Stimulated activated CD4-positive, alpha-beta T cell treated with anti-CD3 and anti-CD28 coated beads, Interleukin-1b, Interleukin-23, amount 100 ng/mL, for 1 hour (primary cell): ENCODE measurements around the gene KCNG3.

Experiments
- DNase-seq, 2 donors: peaks; one replicate each; pipeline ENCODE4 v3.0.0-alpha.2; 2020; ENCODE audit warnings: low read depth in 2 of 2

Gene KCNG3, protein sequence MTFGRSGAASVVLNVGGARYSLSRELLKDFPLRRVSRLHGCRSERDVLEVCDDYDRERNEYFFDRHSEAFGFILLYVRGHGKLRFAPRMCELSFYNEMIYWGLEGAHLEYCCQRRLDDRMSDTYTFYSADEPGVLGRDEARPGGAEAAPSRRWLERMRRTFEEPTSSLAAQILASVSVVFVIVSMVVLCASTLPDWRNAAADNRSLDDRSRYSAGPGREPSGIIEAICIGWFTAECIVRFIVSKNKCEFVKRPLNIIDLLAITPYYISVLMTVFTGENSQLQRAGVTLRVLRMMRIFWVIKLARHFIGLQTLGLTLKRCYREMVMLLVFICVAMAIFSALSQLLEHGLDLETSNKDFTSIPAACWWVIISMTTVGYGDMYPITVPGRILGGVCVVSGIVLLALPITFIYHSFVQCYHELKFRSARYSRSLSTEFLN

DNA sequence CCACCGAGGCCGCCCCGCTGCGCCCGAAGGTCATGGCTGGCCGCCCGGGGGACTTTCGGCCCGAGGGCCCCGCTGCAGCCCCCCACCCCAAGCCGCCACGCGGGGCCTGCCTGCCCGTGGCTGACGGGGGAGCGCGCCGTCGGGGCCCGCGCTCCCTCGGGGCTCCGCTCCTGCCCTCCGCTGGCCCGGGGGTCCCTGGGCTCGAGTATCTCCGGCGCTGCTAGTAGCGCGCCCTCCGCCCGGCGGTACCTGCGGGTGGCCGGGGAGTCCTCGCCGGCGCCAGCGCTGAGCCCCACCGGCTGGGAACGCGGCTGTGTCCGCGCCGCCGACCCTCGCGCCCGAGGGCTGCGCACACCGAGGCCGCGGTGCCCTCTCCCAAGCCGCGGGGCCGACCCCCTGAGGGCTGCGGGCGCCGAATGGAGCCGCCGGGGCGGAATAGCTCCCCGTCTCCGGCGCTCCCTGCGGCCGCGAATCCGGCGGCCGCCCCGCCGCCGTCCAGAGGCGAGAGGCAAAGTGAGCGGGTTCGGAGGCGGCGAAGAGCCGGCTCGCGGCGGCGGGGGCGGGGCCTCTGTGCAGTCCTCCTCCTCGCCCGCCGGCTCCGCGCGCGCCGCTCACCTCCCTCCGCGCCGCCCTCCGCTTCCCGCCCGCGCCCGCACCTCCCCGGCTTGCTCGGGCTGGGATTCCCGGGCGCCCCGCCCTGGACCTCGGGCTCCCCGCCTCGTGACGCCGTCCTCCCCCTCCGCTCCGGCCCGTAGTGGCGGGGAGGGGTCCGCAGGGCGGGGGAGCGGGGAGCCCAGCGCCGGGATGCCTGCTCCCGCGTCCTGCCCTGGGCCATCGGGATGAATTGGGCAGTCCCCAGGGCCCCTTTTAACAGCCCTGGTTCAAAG lies at the start of gene KCNG3:
Gene KCNG3 (minus strand): TSS at position 515 of the 887 bp plus-strand sequence. CDS start 481 bp downstream, at position 34.
- peak in 1 of 2 donors; percentile 38 for DNase-seq

DNA sequence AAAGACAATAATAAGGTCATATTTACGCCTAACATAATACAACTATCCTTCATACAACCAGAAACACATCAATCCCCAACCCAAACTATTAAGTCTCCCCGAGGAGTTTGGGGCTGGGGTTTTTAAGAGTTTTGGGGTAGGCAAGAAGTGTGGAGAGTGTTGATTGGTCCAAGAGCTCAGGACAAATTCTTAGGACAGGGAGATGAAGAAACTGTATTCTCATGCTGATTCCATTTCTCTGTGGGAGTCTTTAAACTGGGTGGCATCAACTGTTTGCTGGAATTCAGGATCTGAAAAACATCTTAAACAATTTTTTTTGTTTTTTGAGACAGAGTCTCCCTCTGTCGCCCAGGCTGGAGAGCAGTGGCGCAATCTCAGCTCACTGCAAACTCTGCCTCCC lies 49.1 kb upstream of the KCNG3 start:
- DNase-seq, result no peak

DNA sequence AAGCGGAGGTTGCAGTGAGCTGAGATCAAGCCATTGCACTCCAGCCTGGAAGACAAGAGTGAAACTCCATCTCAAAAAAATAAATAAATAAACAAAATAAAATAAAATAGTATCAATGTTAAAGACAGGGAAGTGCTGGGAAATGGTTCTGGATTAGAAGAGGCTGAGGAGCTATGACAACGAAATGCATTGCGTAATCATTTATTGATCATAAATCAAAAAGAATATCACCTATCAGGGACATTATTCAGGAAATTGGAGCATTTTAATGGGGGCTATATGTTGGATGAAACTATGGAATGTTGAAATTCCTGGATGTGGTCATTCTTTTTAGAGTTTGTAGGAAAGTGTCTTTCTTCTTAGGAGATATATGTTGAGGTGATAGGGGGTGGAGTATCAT lies 43.7 kb upstream of the KCNG3 start:
- no peak for DNase-seq

DNA sequence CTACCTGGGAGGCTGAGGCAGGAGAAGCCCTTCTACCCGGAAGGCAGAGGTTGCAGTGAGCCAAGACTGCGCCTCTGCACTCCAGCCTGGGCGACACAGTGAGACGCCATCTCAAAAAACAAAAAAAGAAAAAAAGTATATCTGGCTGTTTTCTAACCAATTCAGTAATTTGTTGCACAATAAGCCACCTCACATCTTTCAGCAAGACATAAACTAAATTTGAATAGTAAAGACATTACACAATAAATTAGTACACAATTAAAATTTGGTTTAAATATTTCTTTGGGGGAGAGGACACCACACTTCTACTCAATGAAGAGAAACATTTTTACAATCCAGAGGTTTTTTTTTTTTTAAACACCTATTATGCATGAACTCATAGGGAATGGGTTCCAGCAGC lies 38.6 kb upstream of the KCNG3 start:
- DNase-seq, result no peak

DNA sequence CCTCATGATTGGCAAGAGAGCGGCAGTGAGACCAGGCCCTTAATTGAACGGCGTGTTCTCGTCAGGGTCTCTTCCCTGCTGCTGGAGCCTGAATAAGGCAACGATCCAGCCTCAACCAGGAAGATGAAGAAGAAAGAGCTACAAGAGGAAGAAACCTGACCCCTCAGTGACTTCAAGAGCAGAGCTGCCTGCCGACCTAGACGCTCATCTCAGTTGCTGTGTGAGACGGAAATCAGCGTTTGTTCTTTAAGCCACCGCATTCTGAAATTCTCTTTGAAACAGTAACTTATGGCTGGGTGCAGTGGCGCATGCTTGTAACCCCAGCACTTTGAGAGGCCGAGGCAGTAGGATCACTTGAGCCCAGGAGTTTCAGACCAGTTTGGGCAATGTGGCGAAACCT lies 29.6 kb upstream of the KCNG3 start:
- DNase-seq, result no peak

DNA sequence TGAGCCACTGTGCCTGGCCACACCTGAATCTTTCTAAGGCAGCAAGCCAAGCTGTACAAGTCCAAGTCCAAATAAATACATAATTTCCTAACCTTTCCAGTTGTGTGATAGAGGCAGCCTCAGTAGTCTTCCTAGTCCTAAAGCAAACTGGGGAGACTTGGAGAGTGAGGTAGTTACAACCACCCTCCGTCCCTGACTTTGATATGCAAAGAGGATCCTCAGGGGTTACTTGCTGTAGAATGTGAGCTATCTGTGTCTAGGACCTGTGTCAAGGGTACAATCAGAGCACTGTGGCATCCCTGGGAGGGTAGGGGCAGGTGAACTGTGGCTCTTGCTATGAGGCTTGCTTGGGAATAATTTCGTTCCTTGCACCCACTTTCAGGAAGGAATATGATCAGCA lies 28.3 kb upstream of the KCNG3 start:
- DNase-seq, result no peak

DNA sequence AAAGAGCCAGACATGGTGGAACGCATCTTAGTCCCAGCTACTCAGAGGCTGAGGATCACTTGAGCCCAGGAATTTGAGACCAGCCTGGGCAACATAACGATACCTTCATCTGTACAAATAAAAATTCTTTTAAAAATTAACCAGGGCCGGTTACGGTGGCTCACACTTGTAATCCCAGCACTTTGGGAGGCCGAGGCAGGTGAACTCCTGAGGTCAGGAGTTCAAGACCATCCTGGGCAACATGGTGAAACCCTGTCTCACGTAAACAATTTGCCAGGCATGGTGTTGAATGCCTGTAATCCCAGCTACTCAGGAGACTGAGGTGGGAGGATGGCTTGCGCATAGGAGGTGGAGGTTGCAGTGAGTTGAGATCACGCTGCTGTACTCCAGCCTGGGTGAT lies 25.8 kb upstream of the KCNG3 start:
- no peak for DNase-seq

DNA sequence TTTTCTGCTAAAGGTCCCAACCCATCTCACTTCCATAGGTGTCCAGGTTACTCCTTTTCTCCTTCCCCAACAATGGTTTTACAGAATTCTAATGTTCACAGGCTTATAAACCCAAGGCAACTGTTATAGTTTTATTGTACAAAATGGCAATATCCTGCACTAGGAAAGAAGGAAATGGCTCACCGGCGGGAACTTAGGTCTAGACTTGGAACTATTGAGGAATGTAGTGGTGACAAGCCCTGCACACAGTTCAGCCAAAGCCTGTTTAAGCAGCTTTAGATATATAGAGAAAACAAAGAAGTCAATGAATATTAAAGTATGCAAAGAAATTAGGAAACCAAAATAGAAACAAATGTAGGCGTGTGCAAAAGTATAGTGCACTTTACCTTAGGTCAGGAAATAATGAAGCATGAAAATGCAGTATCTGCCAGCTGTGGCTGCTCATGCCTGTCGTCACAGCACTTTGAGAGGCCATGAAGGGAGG lies 22.7 kb upstream of the KCNG3 start:
- DNase-seq, result no peak

DNA sequence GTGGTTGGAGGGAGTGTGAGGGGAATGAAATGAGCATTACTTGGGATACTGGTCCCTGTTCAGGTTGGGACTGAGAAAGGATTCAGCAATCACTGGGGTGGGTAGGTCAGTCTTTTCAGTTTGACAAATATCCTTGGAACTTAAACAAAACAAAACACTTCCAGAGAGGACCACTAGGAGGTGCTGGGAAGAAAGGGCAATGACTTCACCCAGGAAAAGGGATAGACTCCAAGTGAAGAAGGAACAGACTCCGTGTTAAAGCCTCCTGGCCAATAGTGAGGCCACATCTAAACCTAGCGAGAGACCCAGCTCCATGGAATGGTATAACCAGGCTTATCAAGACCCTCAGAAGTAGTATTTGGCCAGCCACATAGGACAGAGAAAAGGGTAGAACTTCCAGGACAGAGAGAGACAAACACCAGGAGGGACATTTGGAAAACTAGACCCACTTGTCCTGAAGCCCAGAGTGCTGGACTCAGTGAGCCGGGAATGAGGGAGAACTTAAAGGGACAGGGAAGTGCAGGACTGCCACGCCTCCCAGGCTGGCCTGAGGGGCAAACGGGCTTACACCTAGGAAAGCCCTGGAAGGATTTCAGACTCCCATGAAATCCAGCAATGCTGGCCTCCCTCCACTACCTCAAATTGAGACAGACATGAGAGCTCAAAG lies 19.6 kb upstream of the KCNG3 start:
- DNase-seq, result no peak

DNA sequence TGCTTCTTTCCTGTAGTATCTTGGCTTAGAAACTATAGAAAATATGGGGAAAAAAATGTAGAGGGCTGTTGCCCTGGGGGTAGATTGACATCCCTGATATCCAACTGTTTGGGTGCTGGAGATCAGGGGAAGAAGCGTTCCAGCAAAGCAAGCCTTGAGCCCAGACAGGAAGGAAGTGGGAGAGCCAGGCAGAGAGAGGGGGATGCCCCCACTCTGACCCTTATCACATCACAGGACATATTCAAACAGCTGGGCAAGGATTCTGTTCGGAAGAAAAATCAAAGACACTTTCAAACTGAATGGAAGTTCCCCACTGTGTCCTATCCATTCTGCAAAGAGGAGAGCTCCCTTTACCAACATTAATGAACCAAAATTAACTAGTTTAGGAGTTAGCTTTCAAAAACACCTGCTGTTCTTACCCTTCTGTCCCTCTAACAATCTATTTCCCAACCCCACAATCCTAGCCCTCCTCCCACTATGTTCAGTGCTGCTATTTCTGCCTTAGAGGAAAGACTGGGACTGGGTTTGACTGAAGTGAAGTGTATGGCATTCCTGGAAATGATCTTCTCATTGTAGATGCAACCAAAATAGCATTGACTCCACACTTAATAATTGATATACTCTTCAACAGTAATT lies 16.9 kb upstream of the KCNG3 start:
- DNase-seq, result no peak

DNA sequence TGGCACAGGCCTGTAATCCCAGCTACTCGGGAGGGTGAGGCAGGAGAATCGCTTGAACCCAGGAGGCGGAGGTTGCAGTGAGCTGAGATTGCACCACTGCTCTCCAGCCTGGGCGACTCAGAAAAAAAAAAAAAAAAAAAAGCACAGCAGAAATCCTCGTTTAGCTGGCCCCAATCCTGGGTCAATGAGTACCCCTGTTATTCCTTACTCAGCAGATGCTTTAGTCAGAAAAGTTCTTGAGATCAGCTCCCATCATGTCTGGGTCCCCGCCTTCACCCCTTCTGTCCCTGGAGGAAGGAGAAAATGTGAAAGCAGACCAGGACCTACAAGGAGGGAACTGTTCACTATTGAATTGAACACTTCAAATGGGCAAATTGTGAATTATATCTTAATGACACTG lies 16.4 kb upstream of the KCNG3 start:
- DNase-seq, result no peak

DNA sequence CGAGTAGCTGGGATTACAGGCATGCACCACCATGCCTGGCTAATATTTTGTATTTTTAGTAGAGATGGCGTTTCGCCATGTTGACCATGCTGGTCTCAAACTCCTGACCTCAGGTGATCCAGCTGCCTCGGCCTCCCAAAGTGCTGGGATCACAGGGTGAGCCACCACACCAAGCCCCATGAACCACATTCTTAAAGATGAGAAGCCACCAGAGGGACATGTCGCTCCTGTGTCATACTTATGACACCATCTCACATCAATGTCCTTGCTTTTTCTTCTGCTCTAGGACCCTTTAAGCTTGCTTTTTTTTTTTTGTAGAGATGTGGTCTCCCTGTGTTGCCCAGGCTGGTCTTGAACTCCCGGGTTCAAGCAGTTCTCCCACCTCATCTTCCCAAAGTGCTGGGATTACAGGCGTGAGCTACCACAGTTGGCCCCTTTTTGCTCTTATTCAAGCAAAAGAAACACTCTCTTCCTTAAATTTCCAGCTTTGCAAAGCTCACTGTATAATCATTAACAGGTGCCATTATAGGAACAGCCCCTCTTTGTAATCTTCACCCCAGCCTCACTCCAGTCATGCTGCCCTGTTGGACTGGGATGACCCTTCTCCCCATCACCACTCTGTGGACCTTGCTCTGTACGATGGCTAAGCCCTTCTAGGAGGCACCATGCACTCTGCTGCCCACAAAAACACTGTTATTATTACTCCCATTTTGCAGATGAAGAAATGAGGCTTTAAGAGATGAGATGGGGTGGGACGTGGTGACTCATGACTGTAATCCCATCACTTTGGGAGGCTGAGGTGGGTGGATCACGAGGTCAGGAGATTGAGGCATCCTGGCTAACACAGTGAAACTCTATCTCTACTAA lies 10.8 kb upstream of the KCNG3 start:
- no peak for DNase-seq

DNA sequence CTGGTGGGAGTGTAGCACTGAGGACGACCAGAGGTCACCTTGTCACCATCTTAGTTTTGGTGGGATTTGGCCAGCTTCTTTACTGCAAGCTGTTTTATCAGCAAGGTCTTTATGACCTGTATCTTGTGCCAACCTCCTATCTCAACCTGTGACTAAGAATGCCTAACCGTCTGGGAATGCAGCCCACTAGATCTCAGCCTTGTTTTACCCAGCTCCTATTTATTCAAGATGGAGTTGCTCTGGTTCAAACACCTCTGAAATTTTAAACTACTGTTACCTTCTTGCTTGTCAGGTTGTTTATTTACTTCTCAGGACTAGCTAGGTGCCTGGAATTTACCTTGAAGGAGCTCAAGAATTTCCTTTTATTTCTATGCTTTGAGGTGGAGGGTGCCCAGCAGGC lies 9.5 kb upstream of the KCNG3 start:
- DNase-seq, result no peak

DNA sequence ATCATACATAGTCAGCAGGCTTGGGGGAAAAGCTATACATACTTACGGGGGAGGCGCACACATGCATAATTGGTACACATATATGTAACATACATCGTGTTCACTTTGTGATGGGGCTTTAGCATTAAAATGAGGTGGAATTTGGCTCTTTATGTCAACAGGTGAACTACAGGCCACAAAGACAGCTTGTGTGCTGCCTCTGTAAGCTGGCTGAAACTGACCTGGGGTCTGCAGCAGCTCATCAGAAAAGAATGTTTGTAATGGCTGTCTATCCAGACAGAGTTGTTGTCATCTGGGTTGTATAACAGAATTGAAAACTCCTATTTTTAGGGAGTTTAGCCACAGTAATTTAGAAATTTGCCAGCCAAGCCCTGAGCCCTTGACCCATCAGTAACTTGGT lies 4.7 kb upstream of the KCNG3 start:
- no peak for DNase-seq

DNA sequence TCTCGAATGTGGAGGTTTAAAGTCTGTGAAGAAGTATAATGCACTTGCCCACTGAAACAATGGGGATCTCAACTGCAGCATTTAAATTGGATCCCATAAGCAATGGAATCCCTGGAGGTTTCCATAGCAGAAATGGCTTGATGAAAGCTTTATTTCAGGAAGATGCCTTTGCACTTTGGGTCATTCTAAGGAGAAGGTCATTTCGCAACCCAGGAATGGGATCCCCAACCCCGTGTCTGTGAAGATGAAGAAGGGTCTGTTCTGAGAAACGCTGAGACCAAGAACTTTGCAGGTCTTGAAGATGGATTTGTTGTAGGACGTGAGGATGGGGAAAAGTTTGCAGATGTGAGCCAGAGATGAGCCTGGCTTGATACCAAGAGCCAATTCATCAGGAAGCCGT lies 1.8 kb upstream of the KCNG3 start:
- DNase-seq, result no peak

DNA sequence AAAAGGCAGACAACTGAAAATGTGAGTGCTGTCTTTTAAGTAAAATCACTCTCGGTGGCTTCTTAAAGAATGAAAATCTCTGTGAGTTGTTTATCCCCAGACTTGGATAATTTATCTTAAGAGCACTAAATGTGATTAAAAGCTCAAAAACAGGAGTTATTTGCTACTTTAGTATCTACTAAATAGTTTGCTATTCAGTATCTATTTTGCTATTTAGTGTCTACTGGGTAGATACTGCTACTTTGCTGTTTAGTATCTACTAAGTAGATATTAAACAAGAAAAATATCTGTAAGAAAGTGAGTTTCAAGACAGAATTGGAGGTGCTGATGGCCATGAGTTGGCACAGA lies 1.4 kb upstream of the KCNG3 start:
- DNase-seq, result no peak

DNA sequence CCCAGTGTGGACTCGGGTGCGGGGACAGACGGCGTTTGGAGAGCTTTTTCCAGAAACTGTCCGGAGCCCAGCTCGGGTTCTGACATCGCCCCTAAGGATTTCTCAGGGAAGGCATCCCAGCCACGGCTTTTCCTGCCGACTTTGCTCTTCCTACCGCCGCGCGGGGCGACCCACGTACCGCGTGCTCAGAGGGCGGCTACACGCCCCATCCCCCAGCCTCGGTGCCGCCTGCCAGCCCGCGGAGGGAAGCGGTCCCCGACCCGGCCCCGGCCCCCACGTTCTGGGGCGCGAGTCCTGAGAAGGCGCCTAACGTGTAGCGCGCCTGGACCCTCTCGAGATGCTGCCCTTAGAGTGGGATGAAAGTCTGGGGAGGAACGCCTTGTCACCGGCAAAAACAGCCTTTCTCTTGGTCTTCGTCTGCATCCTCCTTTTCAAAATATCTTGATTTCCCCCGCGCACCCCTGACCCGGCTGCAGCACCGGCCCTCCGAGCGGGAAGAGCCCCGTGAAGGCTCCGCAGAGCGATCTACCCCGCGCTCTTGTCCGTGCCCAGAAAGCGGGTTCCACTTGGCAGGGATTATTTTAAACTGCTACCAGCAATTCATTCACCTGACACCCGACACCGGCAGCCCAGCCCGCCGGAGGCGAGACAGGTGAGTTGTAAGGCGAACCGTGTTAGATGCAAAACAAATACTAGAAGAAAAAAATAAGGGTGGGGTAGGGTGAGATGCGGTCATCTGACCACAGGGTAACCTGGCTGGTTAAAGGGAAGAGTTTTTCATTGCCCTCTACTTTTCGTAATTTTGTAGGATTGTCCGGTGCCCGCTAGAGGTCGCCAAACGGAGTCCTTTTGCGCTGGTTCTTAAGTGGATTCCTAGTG lies 812 bp upstream of the KCNG3 start:
- peak; percentile 32 to 58 for DNase-seq

DNA sequence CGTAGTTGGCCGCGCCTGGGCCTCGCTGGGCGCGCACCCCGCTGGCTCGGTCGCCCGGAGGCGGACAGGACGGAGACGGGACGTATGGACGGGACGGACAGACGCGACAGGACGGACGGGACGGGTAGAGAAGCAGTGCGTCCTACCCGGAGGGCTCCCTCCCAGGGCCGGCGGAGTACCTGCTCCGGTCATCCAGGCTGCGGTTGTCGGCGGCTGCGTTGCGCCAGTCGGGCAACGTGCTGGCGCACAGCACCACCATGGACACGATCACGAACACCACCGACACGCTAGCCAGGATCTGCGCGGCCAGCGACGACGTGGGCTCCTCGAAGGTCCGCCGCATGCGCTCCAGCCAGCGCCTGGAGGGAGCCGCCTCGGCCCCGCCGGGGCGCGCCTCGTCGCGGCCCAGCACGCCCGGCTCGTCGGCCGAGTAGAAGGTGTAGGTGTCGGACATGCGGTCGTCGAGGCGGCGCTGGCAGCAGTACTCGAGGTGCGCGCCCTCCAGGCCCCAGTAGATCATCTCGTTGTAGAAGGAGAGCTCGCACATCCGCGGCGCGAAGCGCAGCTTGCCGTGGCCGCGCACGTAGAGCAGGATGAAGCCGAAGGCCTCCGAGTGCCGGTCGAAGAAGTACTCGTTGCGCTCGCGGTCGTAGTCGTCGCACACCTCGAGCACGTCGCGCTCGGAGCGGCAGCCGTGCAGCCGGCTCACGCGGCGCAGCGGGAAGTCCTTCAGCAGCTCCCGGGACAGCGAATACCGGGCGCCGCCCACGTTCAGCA lies 903 bp downstream of the KCNG3 start:
- DNase-seq, result no peak

DNA sequence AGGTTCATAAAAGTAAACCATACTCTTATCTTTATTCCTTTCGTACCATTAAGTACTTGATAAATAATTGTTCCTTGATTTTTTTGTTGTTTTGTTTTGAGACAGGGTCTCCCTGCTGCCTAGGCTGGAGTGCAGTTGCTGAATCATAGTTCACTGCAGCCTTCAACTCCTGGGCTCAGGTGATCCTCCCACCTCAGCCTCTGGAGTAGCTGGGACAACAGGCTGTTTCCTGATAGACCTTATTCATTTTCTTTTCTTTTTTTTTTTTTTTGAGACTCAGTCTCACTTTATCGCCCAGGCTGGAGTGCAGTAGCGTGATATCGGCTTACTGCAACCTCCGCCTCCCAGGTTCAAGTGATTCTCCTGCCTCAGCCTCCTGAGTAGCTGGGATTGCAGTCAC lies 5.5 kb downstream of the KCNG3 start:
- DNase-seq, result no peak
